Kidney epithelial cell (primary cell): ENCODE results near the gene IPPK. TPM values are rescaled to one million over a fixed set of nuclear protein-coding genes. Genes with fewer than 3 reads are reported as not detected.
"Not testable (repeated sequence)": the region's sequence is repeated elsewhere in the genome, so short reads cannot be mapped to it uniquely, and the experiment has no call there.

Experiments used
- DNase-seq: peaks from one replicate; pipeline ENCODE4 v3.0.0-alpha.2; 2010; ENCODE audit warnings: low read depth
- H3K27me3 ChIP-seq: 2 replicates; pipeline ENCODE4 v1.6.0; 2011; ENCODE audit warnings: low read length; ENCODE audit not compliant: control insufficient read depth, insufficient read depth
- H3K36me3 ChIP-seq: 2 replicates; pipeline ENCODE4 v1.5.1; 2011; ENCODE audit warnings: low read length; ENCODE audit not compliant: control insufficient read depth, insufficient read depth
- H3K4me3 ChIP-seq: 2 replicates; pipeline ENCODE4 v1.5.1; 2011; ENCODE audit warnings: low read depth, mild to moderate bottlenecking, control low read depth, low read length
- total RNA-seq: library from RNA; depleted of rRNA; stranded (reverse); fragments of >200 nt; gene quantifications from 2 replicates; pipeline ENCODE4 v1.2.3, GENCODE V29; 2015
- TF ChIP-seq, protein P1 (sequence below): IDR thresholded peaks from 2 replicates; pipeline ENCODE4 v1.5.1; 2011; ENCODE audit warnings: mild to moderate bottlenecking, moderate library complexity, low read length, control low read depth, inconsistent platforms; ENCODE audit not compliant: insufficient read depth, poor library complexity, severe bottlenecking

Gene IPPK
- total RNA-seq, 1 donor from 2014 or later: 8.5 TPM

DNA sequence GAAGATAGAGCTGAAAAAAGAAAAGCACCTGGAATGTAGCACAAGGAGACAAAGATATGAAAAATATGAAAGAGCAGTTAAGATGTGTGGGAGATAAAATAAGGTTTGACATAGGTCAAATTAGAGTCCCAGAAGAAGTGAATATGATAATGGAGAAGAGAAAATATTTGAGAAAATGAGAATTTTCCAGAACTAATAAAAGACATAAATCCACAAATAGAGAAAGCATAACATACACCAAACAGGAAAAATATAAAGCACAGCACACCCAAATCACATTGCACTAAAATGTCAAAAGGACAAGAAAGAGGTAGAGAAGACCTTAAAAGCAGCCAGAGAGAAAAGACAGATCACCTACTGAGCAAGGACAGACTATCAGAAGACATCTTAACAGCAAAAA lies 43.4 kb downstream of the IPPK start:
- TF ChIP-seq, protein P1, sequence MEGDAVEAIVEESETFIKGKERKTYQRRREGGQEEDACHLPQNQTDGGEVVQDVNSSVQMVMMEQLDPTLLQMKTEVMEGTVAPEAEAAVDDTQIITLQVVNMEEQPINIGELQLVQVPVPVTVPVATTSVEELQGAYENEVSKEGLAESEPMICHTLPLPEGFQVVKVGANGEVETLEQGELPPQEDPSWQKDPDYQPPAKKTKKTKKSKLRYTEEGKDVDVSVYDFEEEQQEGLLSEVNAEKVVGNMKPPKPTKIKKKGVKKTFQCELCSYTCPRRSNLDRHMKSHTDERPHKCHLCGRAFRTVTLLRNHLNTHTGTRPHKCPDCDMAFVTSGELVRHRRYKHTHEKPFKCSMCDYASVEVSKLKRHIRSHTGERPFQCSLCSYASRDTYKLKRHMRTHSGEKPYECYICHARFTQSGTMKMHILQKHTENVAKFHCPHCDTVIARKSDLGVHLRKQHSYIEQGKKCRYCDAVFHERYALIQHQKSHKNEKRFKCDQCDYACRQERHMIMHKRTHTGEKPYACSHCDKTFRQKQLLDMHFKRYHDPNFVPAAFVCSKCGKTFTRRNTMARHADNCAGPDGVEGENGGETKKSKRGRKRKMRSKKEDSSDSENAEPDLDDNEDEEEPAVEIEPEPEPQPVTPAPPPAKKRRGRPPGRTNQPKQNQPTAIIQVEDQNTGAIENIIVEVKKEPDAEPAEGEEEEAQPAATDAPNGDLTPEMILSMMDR: no peak
- no peak overlapping the region for H3K4me3 ChIP-seq
- H3K36me3 ChIP-seq: no peaks in the 10 kb centered on the region
- H3K27me3 ChIP-seq: no peaks in the 10 kb centered on the region
- no peak for DNase-seq

GRCh38 chr9:92623936-92624335 lies 46.0 kb downstream of the IPPK start:
- not testable (repeated sequence) for H3K27me3 ChIP-seq, DNase-seq, H3K36me3 ChIP-seq, H3K4me3 ChIP-seq

GRCh38 chr9:92620845-92621244 lies 49.1 kb downstream of the IPPK start:
- TF ChIP-seq, protein P1: no peak
- no peaks in the 10 kb centered on the region for H3K27me3 ChIP-seq
- H3K36me3 ChIP-seq: peaks cover 2% of the 10 kb centered on the region
- H3K4me3 ChIP-seq: no peak overlapping the region
- no peak for DNase-seq

GRCh38 chr9:92619601-92620300 lies 50.2 kb downstream of the IPPK start:
- TF ChIP-seq, protein P1: no peak
- no peak overlapping the region for H3K4me3 ChIP-seq
- peaks cover 2% of the 10 kb centered on the region for H3K36me3 ChIP-seq
- H3K27me3 ChIP-seq: no peaks in the 10 kb centered on the region
- DNase-seq: no peak

GRCh38 chr9:92618633-92619225 lies 51.2 kb downstream of the IPPK start:
- TF ChIP-seq, protein P1: no peak
- no peak for DNase-seq
- peaks cover 2% of the 10 kb centered on the region for H3K36me3 ChIP-seq
- H3K27me3 ChIP-seq: no peaks in the 10 kb centered on the region
- no peak overlapping the region for H3K4me3 ChIP-seq

- TF ChIP-seq, protein P1: no peak
- H3K4me3 ChIP-seq: no peak overlapping the region
- no peaks in the 10 kb centered on the region for H3K27me3 ChIP-seq
- H3K36me3 ChIP-seq: peaks cover 2% of the 10 kb centered on the region
- DNase-seq: no peak
Observed at GRCh38 chr9:92617951-92618510, 51.9 kb downstream of the IPPK start.
